H54 (cell line): ENCODE data around the gene ZNHIT6.

Source experiments
- DNase-seq: peaks from one replicate; pipeline ENCODE4 v3.0.0; 2011; ENCODE audit warnings: low spot score, mixed read lengths; ENCODE audit not compliant: insufficient read length
- FAIRE-seq: peaks from 3 replicates; lab custom pipeline; 2011; peaks lifted over from hg19 to GRCh38; lab: Jason Lieb, UNC
- POLR2A ChIP-seq: IDR thresholded peaks from 2 replicates; pipeline ENCODE4 v1.6.1; 2011; ENCODE audit warnings: low read depth, mild to moderate bottlenecking, low read length

ZNHIT6 gene

DNA sequence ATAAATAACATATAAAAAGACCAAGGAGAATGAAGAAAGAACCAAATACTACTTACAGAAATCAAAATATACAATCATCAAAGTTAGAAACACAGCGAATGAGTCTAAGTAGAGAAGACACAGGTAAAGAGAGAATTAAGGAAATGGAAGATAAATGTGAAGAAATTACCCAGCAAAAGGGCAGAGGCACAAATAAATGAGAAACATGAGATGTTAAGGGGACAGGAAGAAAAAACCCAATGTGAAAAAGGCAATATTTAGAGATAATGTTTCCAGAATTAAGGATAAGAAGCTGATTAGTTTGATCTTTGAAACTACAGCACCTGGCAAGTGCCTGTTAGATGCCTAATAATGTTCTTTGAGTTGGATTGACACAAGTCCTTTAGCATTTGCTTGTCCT lies 86.8 kb downstream of the ZNHIT6 start:
- DNase-seq (no peak), FAIRE-seq (no peak)
- no peak for TF ChIP-seq POLR2A

- no peak for FAIRE-seq
Measured at GRCh38 chr1:85617633-85618100, 90.6 kb downstream of the ZNHIT6 start.

DNA sequence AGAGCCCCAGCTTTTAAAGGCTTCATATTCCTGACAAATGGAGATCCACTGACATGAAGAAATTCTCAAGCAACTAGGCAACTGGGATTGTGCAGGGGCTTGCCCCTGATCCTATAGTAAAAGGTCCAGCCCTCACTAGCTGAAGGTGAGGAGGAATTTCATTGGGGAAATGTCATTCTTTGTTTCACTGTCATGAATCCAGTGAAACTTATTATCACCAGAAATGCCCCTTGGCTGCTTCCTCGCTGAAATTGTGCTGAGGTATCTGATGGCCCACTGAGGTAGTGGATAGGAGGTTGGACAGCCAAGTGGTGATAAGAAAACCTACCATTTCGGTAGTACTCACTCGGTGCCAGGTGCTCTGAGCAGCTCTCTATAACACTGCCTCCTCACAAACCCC lies 91.5 kb downstream of the ZNHIT6 start:
- no peak for TF ChIP-seq POLR2A
- DNase-seq = no peak
- FAIRE-seq = no peak

More at GRCh38 chr1:85617633-85618100, 90.6 kb downstream of the ZNHIT6 start:
- TF ChIP-seq POLR2A = no peak
- DNase-seq = no peak

- FAIRE-seq = no peak
- no peak for DNase-seq
- no peak for TF ChIP-seq POLR2A
Measured at GRCh38 chr1:85616364-85616705, 91.9 kb downstream of the ZNHIT6 start.

- no peak for FAIRE-seq
- no peak for TF ChIP-seq POLR2A
- no peak for DNase-seq
Measured at GRCh38 chr1:85615586-85616363, 92.5 kb downstream of the ZNHIT6 start.

GRCh38 chr1:85612704-85613361 lies 95.4 kb downstream of the ZNHIT6 start:
- peak; percentile 67 for DNase-seq
- peak; percentile 57 for FAIRE-seq

DNA sequence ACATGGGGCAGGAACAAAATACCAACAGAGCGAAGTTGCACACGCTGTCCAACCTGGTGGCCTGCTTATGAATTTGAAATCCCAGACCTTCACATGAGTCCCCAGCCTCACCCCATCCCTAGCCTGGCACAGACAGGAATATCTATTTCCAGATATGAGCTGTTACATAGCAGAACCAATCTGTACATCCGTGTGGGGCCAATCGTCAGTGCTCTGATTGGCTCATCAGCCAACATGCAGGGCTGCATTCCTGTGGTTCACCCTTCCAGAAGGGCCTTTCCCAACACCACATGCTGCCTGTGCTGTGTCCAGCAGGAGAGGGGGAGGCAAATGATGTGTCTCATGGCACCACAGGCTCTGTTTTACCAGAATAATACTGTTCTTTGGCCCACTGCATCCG lies 96.4 kb downstream of the ZNHIT6 start:
- DNase-seq (peak; percentile 76), FAIRE-seq (peak; percentile 94)
- 0 out of 2 replicates have a peak, but pooled peaks have one; percentile 9 for TF ChIP-seq POLR2A

More at GRCh38 chr1:85612704-85613361, 95.4 kb downstream of the ZNHIT6 start:
- TF ChIP-seq POLR2A = no peak

DNA sequence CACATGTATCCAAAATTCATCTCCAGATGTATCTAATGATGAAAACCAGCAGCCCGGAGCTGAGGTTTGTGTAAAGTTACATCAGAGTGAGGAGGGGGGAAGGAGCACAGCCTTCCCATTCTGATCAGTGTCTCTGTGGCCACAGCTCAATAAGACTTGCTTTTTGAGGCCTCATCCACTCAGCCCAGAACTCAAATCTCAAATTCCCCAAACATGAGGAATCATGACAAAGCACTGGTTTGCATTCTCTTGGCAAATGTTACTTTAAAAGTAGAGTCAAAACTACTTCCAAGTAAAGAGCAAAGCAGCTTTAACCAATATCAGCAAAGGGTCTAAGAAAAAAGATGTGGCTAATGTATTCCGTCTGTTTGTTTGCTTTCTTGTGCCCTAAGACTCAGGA lies 96.8 kb downstream of the ZNHIT6 start:
- no peak for TF ChIP-seq POLR2A
- FAIRE-seq = no peak
- DNase-seq = no peak

DNA sequence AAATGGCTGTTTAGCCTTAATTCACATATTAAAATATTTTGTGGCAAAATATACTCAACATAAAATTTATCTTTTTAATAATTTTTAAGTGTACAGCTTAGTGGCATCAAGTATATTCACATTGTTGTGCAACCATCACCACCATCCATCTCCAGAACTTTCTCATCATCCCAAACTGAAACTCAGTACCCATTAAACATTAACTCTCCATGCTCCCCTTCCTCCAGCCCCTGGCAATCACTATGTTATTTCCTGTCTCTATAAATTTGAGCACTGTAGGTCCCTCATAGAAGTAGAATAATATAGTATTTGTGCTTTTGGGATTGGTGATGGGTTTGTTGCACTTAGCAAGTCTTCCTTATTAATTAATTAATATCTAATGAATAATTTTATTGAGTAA lies 98.3 kb downstream of the ZNHIT6 start:
- no peak for FAIRE-seq

GRCh38 chr1:85608851-85609250 lies 99.4 kb downstream of the ZNHIT6 start:
- no peak for TF ChIP-seq POLR2A
- FAIRE-seq (no peak), DNase-seq (no peak)

More for the DNA sequence above, 98.3 kb downstream of the ZNHIT6 start:
- TF ChIP-seq POLR2A = no peak
- DNase-seq = no peak

DNA sequence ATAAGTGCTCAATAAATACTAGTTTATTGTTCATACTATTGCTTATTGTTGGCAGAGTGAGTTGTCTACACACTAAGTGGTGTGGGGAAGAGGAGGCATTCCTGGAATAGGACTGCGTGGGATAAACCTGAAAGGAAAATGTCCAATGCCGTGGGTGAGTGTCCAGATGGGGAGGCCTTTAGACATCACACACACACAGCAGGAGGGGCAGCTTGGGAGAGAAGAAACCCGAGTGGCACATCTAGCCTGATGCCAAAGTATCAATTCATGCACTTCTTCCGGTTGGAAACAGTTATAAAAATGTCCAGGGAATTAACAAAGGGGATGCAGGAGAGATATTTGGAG lies 100.3 kb downstream of the ZNHIT6 start:
- FAIRE-seq (no peak), DNase-seq (no peak)
- TF ChIP-seq POLR2A = no peak

GRCh38 chr1:85607126-85607920 lies 100.9 kb downstream of the ZNHIT6 start:
- peak; percentile 78 for DNase-seq
- TF ChIP-seq POLR2A = no peak
- peak; percentile 94 for FAIRE-seq

DNA sequence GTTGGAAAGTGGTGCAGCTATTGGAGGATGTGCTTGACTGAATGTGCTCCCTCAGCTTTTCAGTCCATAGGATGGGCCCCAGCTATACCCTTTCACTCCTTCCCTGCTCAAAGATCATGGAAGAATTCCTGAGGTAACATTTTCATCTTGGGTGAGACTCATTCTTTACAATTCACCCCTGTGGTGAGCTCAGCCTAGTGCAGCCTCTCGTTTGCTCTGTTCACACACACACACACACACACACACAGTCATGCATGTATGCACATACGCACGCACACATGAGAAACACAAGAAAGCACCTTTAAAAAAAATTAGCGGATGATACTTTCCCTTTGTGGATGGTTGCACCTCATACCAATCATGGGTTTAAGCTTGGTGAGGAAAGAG lies 101.8 kb downstream of the ZNHIT6 start:
- DNase-seq = no peak
- TF ChIP-seq POLR2A = no peak
- FAIRE-seq = no peak

DNA sequence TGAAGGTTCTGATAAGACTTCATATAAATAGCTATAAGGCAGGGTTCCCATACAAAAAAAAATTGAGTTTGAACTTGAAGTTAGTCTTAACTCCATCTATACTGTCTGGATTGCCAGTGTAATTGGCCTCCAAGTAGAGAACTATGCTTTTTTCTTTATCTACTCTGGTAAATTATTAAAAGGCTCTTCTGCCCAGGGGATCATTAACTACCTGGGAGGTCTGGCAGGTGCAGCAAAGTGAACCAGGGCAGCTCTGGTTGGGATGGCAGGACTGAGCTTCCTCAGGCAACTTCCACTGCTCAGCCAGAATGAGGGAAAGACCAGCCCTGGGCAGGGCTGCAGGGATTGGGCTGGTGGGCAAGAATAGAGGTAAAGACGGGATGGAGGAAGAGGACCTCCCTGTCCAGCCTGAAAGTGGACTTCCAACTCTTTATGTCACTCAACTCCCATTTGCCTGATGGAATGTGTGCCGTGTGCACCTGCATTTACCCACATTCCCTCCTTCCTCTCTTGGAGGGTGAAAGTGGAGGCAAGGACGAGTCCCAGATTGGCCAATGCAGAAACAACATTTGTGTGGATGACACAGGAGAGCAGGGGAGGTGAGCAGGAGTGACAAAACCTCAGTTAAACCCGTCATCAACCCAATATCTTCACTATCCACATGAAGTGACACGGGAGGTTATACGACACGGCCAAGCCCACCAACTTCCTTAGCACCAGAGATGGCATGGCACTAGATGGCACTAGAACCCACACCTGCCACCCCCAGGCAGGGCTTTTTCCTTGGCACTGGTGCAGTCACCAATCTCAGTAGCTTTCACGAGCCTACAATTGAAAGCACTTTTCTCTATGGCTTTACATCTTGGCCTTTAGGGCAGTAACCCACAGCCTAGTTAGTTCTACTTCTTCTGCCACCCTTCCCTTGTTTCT lies 102.5 kb downstream of the ZNHIT6 start:
- no peak for DNase-seq
- no peak for TF ChIP-seq POLR2A
- FAIRE-seq = no peak
